ENCODE results near the gene PTCD3.

- no peak for TF ChIP-seq CTCF (conservative IDR thresholded peaks at IDR 0.05; ENCODE audit: low read length)
- no peak for TF ChIP-seq EZH2phosphoT487 (IDR thresholded peaks at IDR 0.05; ENCODE audit: borderline replicate concordance)
These were observed 30.1 kb upstream of the PTCD3 start for GRCh38 chr2:86075886-86076285.

Measured in Loucy (cell line).